HepG2 (cell line): ENCODE results near the gene PROX1. TPM values are rescaled to one million over a fixed set of nuclear protein-coding genes. Genes with fewer than 3 reads are reported as not detected.

ENCODE experiments used
- ARNT2 ChIP-seq: sonication (generic); formaldehyde crosslinking; IDR thresholded peaks from 2 replicates; pipeline ENCODE4 v1.8.0; 2022; ENCODE audit warnings: mild to moderate bottlenecking, low read depth, missing genetic modification reagents, moderate library complexity
- FOXP4 ChIP-seq: sonication (generic); formaldehyde crosslinking; IDR thresholded peaks from 2 replicates; pipeline ENCODE4 v1.4.0; 2020; ENCODE audit warnings: missing genetic modification reagents
- HDAC6 ChIP-seq: fragments of 200-600 bp; sonication (generic); IDR thresholded peaks from 2 replicates; pipeline ENCODE4 v1.7.0; 2017; ENCODE audit warnings: mild to moderate bottlenecking, antibody characterized with exemption, low read length, low read depth
- NFKB2 ChIP-seq: sonication (generic); formaldehyde crosslinking; IDR thresholded peaks from 2 replicates; pipeline ENCODE4 v1.4.0; 2020; ENCODE audit warnings: missing genetic modification reagents, borderline replicate concordance
- NKX3-1 ChIP-seq: sonication (generic); formaldehyde crosslinking; IDR thresholded peaks from 2 replicates; pipeline ENCODE4 v1.5.0; 2020; ENCODE audit warnings: missing genetic modification reagents
- PITX1 ChIP-seq: sonication (generic); formaldehyde crosslinking; IDR thresholded peaks from 2 replicates; pipeline ENCODE4 v1.5.1; 2020; ENCODE audit warnings: mild to moderate bottlenecking, missing genetic modification reagents
- SALL1 ChIP-seq: sonication (generic); formaldehyde crosslinking; IDR thresholded peaks from 2 replicates; pipeline ENCODE4 v1.8.0; 2022; ENCODE audit warnings: mild to moderate bottlenecking, missing genetic modification reagents
- SAP130 ChIP-seq: IDR thresholded peaks from 2 replicates; pipeline ENCODE4 v1.6.1; 2016; ENCODE audit warnings: low read depth
- SCMH1 ChIP-seq: sonication (generic); formaldehyde crosslinking; IDR thresholded peaks from 2 replicates; pipeline ENCODE4 v1.9.0; 2021; ENCODE audit warnings: missing genetic modification reagents, mild to moderate bottlenecking, borderline replicate concordance
- SOX6 ChIP-seq, 2 experiments: fragments of 450-650 bp in 1 of 2; sonication (generic) in 1 of 2; formaldehyde crosslinking in 1 of 2; IDR thresholded peaks; 2 replicates each; pipeline versions ENCODE4 v1.4.0 to v1.6.1; 2017 to 2020; ENCODE audit warnings: antibody characterized with exemption in 1 of 2, mild to moderate bottlenecking in 1 of 2, missing genetic modification reagents in 1 of 2
- SRY ChIP-seq: sonication (generic); formaldehyde crosslinking; IDR thresholded peaks from 2 replicates; pipeline ENCODE4 v1.8.0; 2022; ENCODE audit warnings: mild to moderate bottlenecking, missing genetic modification reagents
- THAP11 ChIP-seq: IDR thresholded peaks from 2 replicates; pipeline ENCODE4 v1.6.1; 2016; ENCODE audit warnings: missing biosample characterization, missing genetic modification reagents
- TOPORS ChIP-seq: sonication (generic); formaldehyde crosslinking; IDR thresholded peaks from 2 replicates; pipeline ENCODE4 v1.8.0; 2023; ENCODE audit warnings: mild to moderate bottlenecking, missing genetic modification reagents
- U2AF1 ChIP-seq: fragments of 200-400 bp; formaldehyde crosslinking; optimal IDR thresholded peaks from 2 replicates; pipeline ENCODE3; 2017; ENCODE audit warnings: mild to moderate bottlenecking, low read depth, low read length
- ZNF564 ChIP-seq: sonication (generic); formaldehyde crosslinking; IDR thresholded peaks from 2 replicates; pipeline ENCODE4 v1.8.1; 2023; ENCODE audit warnings: mild to moderate bottlenecking, missing genetic modification reagents
- ZSCAN25 ChIP-seq: sonication (generic); formaldehyde crosslinking; IDR thresholded peaks from 2 replicates; pipeline ENCODE4 v1.8.0; 2022; ENCODE audit warnings: mild to moderate bottlenecking, missing genetic modification reagents
- polyA plus RNA-seq, 8 experiments: library from polyadenylated mRNA; depleted of rRNA in 3 of 8; stranded (reverse) in 7 of 8; unstranded in 1 of 8; fragments of >200 nt; fragmentation: Illumina TruSeq in 4 of 8; extraction: Trizol in 4 of 8; gene quantifications; 2 replicates each; pipeline versions ENCODE4 v1.2.1 to v1.2.3, GENCODE V29; 2011 to 2016; ENCODE audit warnings: low read depth in 4 of 8, missing spikeins in 1 of 8, mixed read lengths in 1 of 8; ENCODE audit not compliant: insufficient read depth in 1 of 8
- total RNA-seq, 5 experiments: library from RNA; depleted of rRNA; stranded (reverse); fragments of >200 nt; fragmentation: Illumina TruSeq; extraction: Trizol; gene quantifications; 2 replicates each; pipeline ENCODE4 v1.2.3, GENCODE V29; 2016; ENCODE audit warnings: low read depth in 1 of 5
- TF ChIP-seq, protein P1 (sequence below), 2 experiments: sonication (generic) in 1 of 2; formaldehyde crosslinking in 1 of 2; IDR thresholded peaks; 2 replicates each; pipeline versions ENCODE4 v1.5.1 to v1.6.1; 2011 to 2020; ENCODE audit warnings: borderline replicate concordance in 1 of 2, low read depth in 1 of 2, low read length in 1 of 2, mild to moderate bottlenecking in 1 of 2, missing genetic modification reagents in 1 of 2, moderate library complexity in 1 of 2
- TF ChIP-seq, protein P2 (sequence below): sonication (generic); formaldehyde crosslinking; IDR thresholded peaks from 2 replicates; pipeline ENCODE4 v1.8.1; 2022; ENCODE audit warnings: mild to moderate bottlenecking, missing genetic modification reagents
- TF ChIP-seq, protein P3 (sequence below): sonication (generic); formaldehyde crosslinking; IDR thresholded peaks from 2 replicates; pipeline ENCODE4 v1.8.0; 2022; ENCODE audit warnings: mild to moderate bottlenecking, missing genetic modification reagents, moderate library complexity
- TF ChIP-seq, protein P4 (sequence below): sonication (generic); formaldehyde crosslinking; IDR thresholded peaks from 2 replicates; pipeline ENCODE4 v1.4.0; 2020; ENCODE audit warnings: mild to moderate bottlenecking, missing genetic modification reagents, borderline replicate concordance

The PROX1 gene
- total and polyA plus RNA-seq, 2 of the 13 experiments (the other 11 are each of a cell fraction or from before 2014, with no cell fraction given), result 12.3 to 30.2 TPM

DNA sequence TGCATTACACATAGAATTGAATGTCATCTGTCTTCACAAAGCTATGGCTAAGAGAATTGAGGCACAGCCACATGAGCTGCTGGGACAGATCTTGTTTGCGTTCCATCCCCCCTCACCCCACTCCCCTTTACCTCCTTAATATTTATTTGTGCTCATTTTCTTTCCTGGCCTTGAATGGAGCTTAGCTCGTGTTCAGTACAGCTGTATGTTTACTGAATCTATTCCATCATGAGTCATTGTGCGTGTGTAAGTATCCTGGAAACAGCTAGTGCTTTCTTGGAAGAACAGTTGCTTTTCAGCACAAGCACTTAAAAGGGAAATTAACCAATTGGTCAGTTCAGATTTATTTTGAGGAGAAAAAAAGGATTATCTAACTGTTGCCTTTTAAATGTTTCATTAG, 14.7 kb downstream of the PROX1 start (continued):
- TF ChIP-seq, protein P1, sequence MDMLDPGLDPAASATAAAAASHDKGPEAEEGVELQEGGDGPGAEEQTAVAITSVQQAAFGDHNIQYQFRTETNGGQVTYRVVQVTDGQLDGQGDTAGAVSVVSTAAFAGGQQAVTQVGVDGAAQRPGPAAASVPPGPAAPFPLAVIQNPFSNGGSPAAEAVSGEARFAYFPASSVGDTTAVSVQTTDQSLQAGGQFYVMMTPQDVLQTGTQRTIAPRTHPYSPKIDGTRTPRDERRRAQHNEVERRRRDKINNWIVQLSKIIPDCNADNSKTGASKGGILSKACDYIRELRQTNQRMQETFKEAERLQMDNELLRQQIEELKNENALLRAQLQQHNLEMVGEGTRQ (IDR thresholded peaks at IDR 0.05; ENCODE audit: low read depth, low read length), result no peak
- TF ChIP-seq, protein P1 (CRISPR knock-in tag; IDR thresholded peaks at IDR 0.05; ENCODE audit: borderline replicate concordance), result no peak
- TF ChIP-seq, protein P2, sequence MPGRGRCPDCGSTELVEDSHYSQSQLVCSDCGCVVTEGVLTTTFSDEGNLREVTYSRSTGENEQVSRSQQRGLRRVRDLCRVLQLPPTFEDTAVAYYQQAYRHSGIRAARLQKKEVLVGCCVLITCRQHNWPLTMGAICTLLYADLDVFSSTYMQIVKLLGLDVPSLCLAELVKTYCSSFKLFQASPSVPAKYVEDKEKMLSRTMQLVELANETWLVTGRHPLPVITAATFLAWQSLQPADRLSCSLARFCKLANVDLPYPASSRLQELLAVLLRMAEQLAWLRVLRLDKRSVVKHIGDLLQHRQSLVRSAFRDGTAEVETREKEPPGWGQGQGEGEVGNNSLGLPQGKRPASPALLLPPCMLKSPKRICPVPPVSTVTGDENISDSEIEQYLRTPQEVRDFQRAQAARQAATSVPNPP, result no peak
- TF ChIP-seq SAP130 (CRISPR knock-in tag), result peak; percentile 76
- TF ChIP-seq THAP11 (CRISPR knock-in tag), result no peak
- TF ChIP-seq U2AF1, result no peak
- TF ChIP-seq NKX3-1 (CRISPR knock-in tag), result no peak
- TF ChIP-seq, protein P3, sequence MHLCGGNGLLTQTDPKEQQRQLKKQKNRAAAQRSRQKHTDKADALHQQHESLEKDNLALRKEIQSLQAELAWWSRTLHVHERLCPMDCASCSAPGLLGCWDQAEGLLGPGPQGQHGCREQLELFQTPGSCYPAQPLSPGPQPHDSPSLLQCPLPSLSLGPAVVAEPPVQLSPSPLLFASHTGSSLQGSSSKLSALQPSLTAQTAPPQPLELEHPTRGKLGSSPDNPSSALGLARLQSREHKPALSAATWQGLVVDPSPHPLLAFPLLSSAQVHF, result no peak
- no peak for TF ChIP-seq SCMH1 (CRISPR knock-in tag)
- peak; percentile 78 for TF ChIP-seq FOXP4 (CRISPR knock-in tag)
- TF ChIP-seq TOPORS, result no peak
- no peak for TF ChIP-seq HDAC6
- no peak for TF ChIP-seq SRY (CRISPR knock-in tag)
- TF ChIP-seq NFKB2, result no peak
- TF ChIP-seq PITX1 (CRISPR knock-in tag), result no peak
- no peak for TF ChIP-seq SOX6 (IDR thresholded peaks at IDR 0.05)
- peak; percentile 67 for TF ChIP-seq SOX6 (CRISPR knock-in tag; IDR thresholded peaks at IDR 0.05)
- TF ChIP-seq SALL1 (CRISPR knock-in tag), result peak; percentile 77; the same call in 1 of the 2 replicates
- no peak for TF ChIP-seq ZNF564 (CRISPR knock-in tag)
- TF ChIP-seq, protein P4, sequence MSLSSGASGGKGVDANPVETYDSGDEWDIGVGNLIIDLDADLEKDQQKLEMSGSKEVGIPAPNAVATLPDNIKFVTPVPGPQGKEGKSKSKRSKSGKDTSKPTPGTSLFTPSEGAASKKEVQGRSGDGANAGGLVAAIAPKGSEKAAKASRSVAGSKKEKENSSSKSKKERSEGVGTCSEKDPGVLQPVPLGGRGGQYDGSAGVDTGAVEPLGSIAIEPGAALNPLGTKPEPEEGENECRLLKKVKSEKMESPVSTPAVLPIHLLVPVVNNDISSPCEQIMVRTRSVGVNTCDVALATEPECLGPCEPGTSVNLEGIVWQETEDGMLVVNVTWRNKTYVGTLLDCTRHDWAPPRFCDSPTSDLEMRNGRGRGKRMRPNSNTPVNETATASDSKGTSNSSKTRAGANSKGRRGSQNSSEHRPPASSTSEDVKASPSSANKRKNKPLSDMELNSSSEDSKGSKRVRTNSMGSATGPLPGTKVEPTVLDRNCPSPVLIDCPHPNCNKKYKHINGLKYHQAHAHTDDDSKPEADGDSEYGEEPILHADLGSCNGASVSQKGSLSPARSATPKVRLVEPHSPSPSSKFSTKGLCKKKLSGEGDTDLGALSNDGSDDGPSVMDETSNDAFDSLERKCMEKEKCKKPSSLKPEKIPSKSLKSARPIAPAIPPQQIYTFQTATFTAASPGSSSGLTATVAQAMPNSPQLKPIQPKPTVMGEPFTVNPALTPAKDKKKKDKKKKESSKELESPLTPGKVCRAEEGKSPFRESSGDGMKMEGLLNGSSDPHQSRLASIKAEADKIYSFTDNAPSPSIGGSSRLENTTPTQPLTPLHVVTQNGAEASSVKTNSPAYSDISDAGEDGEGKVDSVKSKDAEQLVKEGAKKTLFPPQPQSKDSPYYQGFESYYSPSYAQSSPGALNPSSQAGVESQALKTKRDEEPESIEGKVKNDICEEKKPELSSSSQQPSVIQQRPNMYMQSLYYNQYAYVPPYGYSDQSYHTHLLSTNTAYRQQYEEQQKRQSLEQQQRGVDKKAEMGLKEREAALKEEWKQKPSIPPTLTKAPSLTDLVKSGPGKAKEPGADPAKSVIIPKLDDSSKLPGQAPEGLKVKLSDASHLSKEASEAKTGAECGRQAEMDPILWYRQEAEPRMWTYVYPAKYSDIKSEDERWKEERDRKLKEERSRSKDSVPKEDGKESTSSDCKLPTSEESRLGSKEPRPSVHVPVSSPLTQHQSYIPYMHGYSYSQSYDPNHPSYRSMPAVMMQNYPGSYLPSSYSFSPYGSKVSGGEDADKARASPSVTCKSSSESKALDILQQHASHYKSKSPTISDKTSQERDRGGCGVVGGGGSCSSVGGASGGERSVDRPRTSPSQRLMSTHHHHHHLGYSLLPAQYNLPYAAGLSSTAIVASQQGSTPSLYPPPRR (CRISPR knock-in tag), result 0 out of 2 replicates have a peak, but pooled peaks have one; percentile 31
- TF ChIP-seq ARNT2 (CRISPR knock-in tag), result no peak
- TF ChIP-seq ZSCAN25 (CRISPR knock-in tag), result no peak
